ENCODE results near the gene SIGMAR1.
"Not testable (repeated sequence)": the region's sequence is repeated elsewhere in the genome, so short reads cannot be mapped to it uniquely, and the experiment has no call there.

SIGMAR1 gene

DNA sequence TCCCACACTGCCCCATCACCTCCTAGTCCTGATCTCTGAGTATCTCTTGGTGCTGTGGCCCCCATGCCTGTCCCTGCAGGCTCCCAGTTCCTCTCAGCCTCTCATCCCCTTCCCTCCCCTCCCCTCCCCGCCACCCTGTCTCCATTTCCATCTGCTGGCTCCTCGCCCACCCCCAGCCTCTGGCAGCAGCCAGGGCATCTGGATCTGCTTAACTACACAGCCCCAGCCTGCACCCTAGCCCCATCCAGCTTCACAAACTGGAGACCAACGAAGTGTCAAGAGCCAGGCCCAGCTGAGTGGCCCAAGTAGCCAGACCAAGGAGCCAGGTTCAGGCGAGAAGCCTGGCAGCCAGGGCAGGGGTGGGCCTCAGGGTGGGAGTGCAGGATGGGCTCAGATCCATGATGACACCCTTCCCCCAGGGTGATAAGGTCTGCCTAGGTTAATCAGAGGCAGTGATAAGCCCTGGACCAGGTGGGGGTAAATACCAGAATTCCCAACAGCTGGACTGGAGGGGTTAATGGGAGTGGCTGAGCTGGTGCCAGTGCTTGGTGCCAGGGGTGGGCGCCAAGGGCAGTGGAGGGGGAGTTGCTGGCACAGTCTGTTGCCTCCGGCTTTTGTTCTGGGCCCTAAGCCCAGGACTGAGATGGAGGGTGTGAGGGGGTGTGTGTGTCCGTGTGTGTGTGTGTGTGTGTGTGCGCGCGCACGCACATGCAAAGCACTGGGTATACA is 16.9 kb upstream of the SIGMAR1 start:
- DNase-seq (ENCODE audit: low spot score), result no peak

DNA sequence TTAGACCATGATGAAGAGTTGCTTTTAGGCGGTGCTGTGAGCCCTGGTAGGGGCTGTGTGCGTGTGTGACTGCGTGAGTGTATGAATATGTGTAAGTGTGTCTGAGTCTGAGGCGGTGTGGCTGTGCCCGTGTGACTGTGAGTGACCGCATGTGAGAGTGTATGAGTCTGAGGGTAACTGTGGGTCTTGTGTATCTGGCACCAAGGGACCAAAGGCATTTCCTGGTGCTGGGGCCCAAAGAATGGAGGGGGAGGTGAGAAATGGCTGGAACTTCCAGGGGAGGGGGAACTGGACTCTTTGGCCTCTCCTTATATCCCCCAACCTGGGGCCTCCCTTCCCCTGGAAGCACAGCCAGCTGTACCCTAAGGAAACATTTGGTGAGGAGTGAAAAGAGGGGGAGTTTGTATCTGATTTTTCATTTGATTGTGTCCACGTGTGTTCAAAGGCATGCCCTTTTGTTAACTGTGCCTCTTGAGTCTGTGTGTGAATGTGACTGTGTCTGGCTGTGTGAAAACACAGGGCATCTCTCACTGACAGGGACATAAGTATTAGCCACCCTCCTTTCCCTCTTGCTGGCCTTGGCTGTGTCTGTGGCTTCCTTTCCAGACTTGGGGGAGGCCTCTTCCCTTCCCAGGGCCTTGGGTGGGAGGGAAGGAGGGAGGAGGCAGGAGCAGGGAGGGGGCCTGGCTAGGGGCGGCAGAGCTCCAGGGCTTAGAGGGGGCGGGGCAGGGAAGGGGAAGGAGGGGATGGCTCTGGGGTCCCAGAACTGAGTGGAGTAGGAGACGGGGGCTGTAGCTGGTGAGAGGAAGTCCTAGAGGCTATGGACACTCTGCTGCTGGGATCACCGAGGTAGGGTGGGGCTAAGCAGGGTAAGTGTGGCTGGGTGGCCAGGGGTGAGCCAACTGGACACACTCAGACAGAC is 15.8 kb upstream of the SIGMAR1 start:
- DNase-seq (ENCODE audit: low spot score), result no peak

DNA sequence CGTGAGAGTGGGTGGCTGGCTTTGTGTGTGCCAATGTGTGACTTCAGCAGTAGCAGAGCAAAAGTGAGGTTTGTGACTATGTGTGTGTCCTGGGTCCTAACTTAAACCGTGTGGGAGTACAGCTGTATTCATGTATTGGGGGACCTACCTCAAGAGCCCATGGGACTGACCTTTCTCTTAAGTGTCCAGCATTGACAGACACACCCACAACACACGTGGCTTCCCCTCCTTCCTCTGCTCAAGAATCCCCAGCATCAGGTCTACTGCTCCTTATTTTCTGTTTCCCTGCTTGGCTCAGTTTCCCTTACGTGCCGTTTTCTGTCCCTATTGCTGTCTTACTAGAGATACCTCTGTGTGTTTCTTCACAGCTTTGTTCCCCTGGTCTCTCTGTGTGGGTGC is 15.0 kb upstream of the SIGMAR1 start:
- no peak for DNase-seq (ENCODE audit: low spot score)

DNA sequence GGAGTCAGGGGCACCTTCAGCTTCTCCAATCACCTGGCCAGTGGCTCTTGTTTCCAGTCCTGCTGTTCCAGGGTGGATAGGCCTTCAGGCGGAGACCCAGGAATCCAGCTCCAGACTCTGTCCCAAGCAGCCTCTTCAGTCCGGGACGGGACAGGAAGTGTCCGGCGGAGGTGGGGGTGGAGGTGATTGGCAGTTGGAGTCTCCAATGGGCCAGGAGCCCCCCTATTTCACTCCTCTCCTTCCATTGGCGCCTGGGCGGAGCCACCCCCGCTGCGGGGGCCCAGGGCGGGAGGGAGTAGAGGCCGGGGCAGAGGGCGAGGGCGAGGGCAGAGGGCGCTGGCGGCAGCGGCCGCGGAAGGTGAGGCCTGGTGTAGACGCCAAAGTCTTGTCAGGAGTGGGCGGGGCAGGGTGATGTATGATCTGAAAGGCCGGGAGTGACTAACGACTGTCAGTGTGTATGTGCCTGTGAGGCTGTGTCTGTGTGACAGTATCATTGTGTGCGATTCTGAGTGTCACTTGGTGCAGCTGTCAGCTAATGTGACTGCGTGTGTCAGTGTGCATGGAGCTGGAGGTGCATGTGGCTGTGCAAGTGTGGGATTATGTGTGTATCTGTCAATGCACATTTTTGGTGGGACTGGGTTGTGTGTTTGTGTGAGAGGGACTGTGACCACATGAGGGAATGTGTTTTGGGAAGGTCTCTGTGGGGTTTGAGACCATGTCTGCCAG is 14.5 kb upstream of the SIGMAR1 start, which contains the start of gene IL11RA:
IL11RA (plus strand) TSS at position 310 of the 726 bp plus-strand sequence. CDS start 3,033 bp downstream, outside the sequence.
- DNase-seq (ENCODE audit: low spot score), result peak; percentile 61

DNA sequence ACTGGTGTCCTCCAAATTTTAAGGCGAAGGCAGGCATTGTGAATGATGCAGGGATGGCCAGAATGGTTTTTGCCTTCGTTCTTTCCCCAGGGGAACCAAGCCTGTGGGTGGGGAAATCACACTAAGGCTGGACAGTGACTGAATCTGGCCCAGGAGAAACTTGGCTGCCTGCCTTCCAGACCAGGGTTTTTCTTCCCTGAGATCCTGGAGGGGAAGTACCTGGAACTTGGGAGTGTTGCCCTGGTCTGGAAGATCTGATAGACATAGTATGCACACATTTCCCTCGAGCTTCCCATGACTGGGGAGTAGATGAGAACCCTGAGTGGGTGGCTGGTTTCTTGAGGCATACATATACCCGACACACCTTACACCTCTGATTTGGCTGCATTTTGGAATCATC is 13.7 kb upstream of the SIGMAR1 start:
- no peak for DNase-seq (ENCODE audit: low spot score)

DNA sequence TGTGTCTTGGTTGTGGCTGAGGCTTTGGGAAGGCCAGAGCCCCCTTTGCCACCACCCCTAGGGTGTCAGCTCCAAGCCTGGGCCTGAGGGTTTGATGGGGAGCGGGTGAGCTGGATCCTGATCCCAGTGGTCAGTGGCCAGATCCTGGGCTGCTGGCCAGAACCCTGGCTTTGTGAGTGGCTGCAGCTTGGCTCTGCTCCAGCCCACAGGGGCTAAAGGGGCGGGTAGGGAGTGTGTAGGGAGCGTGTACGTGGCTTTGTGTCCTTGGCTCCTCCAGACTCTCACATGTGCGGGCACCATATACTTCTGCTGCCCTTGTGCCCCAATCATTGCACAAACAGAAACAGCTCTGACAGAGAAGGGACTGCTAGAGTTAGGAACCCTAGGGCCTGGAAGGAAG is 13.2 kb upstream of the SIGMAR1 start:
- no peak for DNase-seq (ENCODE audit: low spot score)

DNA sequence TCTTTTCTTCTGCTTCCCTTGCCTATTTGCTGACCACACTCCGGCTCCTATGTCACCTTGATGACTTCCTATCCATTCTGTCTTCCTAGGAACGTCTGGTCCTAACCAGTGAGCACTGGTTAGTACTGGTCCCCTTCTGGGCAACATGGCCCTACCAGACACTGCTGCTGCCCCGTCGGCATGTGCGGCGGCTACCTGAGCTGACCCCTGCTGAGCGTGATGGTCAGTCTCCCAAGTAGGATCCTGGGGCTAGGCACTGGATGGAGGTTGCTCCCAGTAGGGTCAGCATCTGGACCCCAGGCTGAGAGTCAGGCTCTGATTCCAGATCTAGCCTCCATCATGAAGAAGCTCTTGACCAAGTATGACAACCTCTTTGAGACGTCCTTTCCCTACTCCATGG is 11.1 kb upstream of the SIGMAR1 start:
- no peak for DNase-seq (ENCODE audit: low spot score)

DNA sequence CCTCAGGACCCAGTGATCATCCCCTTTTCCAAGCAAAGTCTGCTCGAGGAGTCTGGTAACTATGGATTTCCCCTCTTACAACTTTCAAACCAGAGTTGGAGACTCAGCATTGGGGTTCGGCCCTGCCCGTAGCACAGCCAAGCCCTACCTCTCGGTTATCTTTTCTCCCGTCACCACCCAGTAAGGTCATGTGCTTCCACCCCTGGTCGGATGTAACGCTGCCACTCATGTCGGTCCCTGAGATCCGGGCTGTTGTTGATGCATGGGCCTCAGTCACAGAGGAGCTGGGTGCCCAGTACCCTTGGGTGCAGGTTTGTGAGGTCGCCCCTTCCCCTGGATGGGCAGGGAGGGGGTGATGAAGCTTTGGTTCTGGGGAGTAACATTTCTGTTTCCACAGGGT is 10.1 kb upstream of the SIGMAR1 start:
- DNase-seq (ENCODE audit: low spot score), result peak; percentile 77

DNA sequence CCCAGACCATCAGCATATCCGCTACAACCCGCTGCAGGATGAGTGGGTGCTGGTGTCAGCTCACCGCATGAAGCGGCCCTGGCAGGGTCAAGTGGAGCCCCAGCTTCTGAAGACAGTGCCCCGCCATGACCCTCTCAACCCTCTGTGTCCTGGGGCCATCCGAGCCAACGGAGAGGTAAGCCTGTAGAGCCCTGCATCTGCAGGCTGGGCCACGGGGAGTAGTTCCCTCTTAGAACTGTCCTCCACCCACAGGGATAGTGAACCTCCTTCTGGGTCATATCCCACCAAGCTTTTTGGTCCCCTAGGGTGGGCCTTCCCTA is 9.5 kb upstream of the SIGMAR1 start:
- no peak for DNase-seq (ENCODE audit: low spot score)

DNA sequence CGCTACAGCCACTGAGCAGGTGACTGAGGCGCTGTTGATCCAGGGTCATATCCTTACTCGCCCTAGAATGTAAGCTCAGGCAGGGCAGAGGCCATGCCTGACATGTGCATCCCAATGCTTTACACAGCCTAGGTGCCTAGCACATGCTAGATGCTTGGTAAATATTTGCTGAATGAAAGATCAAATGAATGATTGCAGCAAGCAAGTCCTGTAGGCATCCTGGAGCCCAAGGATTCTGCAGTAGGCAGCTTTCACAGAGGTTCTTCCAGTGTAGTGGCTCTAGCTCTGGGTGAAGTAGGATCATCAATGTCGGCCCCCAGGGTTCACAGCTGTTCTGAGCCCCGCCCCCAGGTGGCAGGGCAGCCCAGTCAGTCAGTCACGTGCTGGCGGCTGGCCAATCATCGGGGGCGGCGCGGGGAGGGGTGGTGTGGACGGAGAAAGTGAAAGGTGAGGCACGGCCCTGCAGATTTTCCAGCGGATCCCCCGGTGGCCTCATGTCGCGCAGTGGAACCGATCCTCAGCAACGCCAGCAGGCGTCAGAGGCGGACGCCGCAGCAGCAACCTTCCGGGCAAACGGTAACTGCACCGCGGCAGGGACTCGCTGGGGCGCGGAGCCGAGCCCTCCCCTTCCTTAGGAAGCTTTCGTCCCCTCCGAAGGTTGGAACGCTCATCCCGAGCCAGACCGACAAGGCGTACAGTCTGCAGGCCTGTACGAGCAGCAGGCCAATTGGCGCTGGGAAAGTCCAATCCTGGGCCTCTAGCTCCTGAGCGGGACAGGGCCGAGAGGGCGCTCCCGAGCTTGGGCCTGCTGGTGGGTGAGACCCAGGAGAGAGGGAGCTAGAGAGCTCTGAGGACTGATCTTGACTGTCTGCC is 8.9 kb upstream of the SIGMAR1 start, which contains the start of gene GALT:
GALT (plus strand) TSS at position 465 of the 873 bp plus-strand sequence; CDS start at position 495, 30 bp downstream.
- peak; percentile 94 for DNase-seq (ENCODE audit: low spot score)

DNA sequence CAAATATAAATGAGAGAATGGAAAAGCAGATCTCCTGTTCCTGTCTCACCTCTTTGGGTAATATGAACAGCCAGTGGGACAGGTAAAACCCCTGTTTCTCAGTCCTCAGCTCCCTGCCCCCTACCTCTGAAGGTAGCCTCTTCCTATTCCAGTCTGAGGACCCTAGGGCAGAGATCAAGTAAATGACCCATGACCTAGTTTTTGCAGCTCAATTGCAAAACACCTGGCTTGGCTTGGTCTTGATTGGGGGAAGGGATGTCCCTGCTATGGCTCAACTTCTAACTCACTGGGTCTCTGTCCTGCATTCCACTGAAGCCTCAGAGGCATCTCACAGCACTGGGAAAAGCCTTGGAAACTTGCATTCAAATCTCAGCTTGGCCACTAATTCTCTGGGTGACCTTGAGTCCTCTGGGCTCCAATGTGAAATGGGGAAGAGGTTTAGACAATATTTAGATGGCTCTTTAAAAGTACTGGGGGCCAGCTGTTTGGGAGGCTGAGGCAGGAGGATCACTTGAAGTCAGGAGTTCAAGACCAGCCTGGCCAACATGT is 7.3 kb upstream of the SIGMAR1 start:
- DNase-seq (ENCODE audit: low spot score), result no peak

DNA sequence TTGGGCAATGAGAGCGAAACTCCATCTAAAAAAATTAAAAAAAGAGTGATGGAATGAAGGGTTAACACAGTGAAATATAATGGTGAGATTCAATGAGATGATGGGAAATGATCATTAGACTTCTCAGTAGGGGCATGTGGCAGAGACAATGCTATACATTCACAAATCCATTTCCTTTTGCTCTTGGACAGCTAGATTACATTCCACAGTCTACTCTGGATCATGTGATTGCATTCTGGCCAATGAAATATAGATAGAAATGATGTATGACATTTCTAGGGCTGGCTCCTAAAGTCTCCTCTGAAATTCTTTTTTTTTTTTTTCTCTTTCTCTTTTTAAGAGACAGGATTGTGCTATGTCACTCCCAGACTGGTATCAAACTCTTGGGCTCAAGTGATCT is 5.1 kb upstream of the SIGMAR1 start:
- DNase-seq (ENCODE audit: low spot score), result no peak

DNA sequence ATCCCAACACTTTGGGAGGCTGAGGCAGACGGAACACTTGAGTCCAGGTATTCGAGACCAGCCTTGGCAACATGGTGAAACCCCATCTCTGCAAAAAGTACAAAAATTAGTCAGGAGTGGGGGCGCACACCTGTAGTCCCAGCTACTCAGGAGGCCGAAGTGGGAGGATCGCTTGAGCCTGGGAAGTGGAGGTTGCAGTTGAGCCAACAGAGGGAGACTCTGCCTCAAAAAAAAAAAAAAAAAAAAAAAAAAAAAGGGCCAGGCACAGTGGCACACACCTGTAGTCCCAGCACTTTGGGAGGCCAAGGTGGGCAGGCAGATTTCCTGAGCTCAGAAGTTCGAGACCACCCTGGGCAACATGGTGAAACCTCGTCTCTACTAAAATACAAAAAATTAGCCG is 1.7 kb upstream of the SIGMAR1 start:
- not testable (repeated sequence) for DNase-seq (ENCODE audit: low spot score)

DNA sequence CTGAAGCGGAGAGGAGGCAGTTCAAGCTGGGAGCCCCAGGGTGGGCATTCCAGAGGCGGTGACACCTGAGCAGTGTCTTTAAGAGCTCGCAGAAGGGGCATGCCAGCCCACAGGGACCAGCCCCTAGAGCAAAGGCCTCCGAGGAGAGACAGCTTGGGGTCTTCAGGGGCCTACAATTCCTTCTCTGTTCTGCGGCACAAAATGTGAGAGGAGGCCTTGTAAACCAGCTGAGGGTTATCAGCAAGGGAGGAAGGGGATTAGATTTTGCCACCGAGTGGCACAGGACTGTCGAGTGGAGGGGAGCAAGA is 505 bp upstream of the SIGMAR1 start:
- no peak for DNase-seq (ENCODE audit: low spot score)

DNA sequence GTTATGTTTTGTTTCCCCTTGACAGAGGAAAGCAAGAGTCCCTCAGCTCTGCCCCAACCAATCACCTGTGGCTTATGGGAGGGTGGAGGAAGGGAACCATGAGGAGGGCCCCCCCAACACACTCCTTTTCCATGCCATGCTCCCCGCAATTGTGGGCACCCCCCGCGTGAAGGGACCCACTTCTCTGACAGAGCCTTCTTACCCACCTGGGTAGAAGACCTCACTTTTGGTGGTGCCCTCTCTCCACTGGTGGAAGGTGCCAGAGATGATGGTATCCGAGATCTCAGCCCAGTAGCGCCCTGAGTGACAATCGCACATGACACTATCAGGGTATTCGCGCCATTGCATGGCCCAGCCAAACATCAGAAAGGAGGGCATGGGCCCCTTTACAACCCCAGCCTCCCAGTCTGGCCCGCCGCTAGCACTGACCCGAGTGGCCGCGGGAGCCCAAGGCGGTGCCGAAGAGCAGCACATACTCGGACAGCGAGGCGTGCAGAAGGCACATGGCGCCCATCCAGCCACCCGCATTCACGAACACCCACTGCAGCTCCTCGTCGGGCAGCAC is 714 bp downstream of the SIGMAR1 start:
- no peak for DNase-seq (ENCODE audit: low spot score)

DNA sequence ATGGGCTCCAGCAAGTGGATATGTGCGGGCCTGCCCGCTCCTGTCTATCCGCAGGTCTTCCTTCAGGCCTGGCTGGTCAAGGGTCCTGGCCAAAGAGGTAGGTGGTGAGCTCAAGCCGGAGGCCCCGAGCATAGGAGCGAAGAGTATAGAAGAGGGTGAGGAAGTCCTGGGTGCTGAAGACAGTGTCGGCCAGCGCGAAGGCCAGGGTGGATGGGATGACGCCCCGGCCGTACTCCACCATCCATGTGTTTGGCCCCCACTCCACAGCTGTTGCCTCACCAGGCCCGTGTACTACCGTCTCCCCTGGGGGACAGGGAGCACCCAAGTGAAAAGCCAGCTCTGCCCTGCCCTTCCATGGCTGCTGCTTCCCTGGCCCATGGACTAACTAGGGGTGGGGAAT is 2.0 kb downstream of the SIGMAR1 start:
- no peak for DNase-seq (ENCODE audit: low spot score)

DNA sequence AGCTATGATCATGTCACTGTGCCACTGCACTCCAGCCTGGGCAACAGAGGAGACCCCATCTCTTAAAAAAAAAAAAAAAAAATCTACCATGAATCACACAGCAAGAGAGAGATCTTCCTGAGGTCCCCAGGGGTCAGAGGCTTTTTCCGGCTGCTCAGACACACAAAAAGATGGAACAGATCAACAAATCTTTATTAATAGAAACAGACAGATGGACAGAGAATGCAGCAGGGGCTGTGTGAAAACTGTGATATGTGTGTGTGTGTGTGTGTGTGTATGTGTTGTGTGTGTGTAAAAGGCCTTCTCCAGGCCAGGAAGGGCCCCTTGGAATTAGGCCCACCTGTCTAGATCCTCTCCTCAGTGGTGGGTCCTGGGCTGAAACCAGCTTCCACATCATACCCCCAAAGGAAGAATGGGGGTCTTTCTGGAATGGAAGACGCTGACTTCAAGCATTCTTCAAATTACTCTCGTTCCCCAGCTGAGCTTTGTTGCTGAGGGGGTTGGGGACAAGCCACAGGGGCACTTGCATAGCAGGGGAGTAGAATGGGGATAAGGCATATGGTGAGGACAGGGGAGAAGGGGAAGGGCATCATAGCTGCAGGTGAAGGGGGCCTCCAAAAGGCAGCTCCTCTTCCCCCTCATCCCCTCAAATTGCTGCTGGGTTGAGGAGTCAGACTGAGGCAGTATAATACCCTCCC is 2.9 kb downstream of the SIGMAR1 start:
- DNase-seq (ENCODE audit: low spot score), result no peak

DNA sequence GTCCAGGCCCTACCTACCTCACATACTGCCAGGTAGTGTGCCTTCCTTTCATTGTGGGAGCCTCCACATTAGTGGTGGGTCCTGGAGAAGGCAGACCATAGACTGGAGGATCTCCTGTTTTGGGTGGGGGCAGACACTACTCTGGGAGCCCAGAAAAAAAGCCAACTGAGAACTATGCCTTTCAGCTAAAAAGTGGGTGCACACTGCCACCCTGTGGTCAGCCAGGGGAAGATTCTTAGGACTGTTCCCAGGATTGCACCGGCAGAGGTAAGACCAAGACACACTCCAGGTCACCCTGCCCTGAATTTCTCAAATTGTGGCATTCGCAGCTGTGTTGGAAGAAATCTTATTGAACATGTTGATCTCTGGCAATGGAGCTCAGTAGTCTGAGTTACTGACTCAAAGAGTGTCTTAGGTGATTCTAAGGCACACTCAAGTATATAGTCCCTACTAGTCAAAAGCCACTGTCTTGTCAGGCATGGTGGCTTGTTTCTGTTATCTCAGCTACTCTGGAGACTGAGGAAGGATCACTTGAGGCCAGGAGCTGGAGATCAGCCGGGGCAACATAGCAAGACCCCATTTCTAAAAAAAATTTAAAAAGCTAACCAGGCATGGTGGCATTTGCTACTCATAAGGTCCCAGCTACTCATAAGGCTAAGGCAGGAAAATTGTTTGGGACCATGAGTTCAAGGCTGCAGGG is 3.6 kb downstream of the SIGMAR1 start:
- DNase-seq (ENCODE audit: low spot score), result peak; percentile 85

DNA sequence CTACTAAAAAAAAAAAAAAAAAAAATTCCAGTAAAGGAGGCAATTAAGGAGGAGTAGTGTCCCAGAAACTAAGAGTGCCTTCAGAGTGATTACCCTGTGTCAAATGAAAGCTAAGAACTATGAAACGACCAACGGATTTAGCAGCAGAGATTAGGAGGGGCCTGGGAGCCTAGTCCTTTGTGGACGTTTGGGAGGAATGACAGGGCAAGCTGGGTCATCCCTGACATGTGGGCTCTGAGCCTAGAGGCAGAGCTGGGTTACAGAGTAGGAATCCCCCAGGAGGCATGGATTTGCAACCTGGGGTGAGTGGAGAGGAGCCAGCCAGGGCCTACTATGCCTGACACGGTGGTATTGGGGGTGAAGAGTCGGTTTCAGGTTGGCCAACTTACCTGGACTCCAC is 4.4 kb downstream of the SIGMAR1 start:
- DNase-seq (ENCODE audit: low spot score), result no peak

Measured in hematopoietic multipotent progenitor cell treated with erythropoietin and hydrocortisone succinate and interleukin-3 and kit ligand, for 17 days (in vitro differentiated cells).